Spleen (tissue), 7 donors: Measurements from ENCODE around the gene MYO1D.

Source experiments
- CTCF ChIP-seq, 11 experiments: fragments of 200-600 bp in 7 of 11; fragments of 450-650 bp in 4 of 11; sonication (generic) in 4 of 11; IDR thresholded peaks in 8 of 11; conservative IDR thresholded peaks in 3 of 11; 1 replicate in 7 of 11; 2 replicates in 4 of 11; pipeline versions ENCODE4 v1.4.0 to v1.8.0; 2016 to 2021; ENCODE audit warnings: antibody characterized with exemption in 11 of 11, inconsistent platforms in 4 of 11, mild to moderate bottlenecking in 1 of 11
- POLR2A ChIP-seq, 3 donors: fragments of 450-650 bp; IDR thresholded peaks; one replicate each; pipeline ENCODE4 v1.5.1; 2017; ENCODE audit warnings: antibody characterized with exemption in 3 of 3, mild to moderate bottlenecking in 1 of 3
- donor health status: DM: no; HTN: no; CAD: no; lungs with moderate emphysema.
- donor health status: DM: no; HTN: no; CAD: no.
- donor health status: DM: no; HTN: no; CAD: no.

- TF ChIP-seq CTCF (IDR thresholded peaks at IDR 0.05 in 8 of 11, conservative IDR thresholded peaks at IDR 0.05 in 3 of 11) (no peak), POLR2A (IDR thresholded peaks at IDR 0.05) (no peak)
Observed at GRCh38 chr17:32549559-32549958, 327.4 kb downstream of the MYO1D start.
